NCI-H1092 treated with DMSO at 0.1 percent for 48 hours (cell line): ENCODE data around the gene CCDC7.
"Not testable (repeated sequence)": the region's sequence is repeated elsewhere in the genome, so short reads cannot be mapped to it uniquely, and the experiment has no call there.

ENCODE experiments used
- DNase-seq: peaks from one replicate; lab custom pipeline; 2025; lab: John Stamatoyannopoulos, UW

Gene CCDC7

GRCh38 chr10:32888161-32888927, 442.4 kb downstream of the CCDC7 start:
- no peak for DNase-seq

- DNase-seq = no peak
These were observed 443.8 kb downstream of the CCDC7 start for GRCh38 chr10:32889631-32890212.

GRCh38 chr10:32890444-32890843, 444.5 kb downstream of the CCDC7 start:
- DNase-seq = no peak

DNA sequence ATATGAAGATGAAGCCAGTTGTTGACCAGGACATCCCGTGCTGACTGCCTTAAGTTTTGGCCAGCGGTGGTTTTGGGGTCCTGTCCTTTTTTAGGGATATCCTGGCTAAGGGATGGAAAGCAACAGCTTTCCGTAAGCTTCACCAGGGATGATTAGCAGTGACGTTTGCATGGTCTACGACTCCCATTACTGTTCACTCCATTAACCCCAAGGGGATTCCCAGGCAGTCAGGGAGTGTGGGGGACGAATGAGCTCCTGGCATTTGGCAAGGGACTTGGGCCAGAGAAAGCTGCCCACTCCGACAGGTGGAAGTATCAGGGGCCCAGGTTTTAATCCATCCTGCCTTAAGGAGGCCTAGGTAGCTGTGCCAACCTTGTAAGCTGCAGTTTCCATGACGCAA, 445.3 kb downstream of the CCDC7 start:
- DNase-seq = no peak

- DNase-seq = no peak
These were observed 447.5 kb downstream of the CCDC7 start for GRCh38 chr10:32893434-32893833.

DNA sequence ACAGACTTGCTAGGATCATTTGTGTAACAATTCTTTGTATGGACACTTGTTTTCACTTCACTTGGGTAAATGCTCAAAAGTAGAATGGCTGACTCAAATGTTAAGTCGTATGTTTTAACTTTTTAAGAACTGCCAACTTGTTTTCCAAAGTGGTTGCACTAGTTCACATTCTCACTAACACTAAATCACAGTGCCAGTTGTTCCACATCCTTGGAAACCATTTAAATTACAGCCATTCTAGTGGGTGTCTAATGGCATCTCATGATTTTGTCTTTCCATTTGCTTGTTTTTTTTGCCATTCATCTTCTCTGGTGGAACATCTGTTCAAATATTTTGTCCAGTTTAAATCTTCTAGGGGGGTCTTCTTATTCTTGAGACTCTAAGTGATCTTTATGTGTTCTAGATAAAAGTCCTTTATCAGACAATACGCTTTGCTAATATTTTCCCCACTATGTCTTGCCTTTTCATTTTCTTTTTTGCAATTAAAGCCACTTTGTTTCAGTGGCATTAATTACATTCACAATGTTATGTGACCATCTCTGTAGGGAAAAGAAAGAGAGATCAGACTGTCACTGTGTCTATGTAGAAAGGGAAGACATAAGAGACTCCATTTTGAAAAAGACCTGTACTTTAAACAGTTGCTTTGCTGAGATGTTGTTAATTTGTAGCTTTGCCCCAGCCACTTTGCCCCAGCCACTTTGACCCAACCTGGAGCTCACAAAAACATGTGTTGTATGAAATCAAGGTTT, 448.1 kb downstream of the CCDC7 start:
- no peak for DNase-seq

DNA sequence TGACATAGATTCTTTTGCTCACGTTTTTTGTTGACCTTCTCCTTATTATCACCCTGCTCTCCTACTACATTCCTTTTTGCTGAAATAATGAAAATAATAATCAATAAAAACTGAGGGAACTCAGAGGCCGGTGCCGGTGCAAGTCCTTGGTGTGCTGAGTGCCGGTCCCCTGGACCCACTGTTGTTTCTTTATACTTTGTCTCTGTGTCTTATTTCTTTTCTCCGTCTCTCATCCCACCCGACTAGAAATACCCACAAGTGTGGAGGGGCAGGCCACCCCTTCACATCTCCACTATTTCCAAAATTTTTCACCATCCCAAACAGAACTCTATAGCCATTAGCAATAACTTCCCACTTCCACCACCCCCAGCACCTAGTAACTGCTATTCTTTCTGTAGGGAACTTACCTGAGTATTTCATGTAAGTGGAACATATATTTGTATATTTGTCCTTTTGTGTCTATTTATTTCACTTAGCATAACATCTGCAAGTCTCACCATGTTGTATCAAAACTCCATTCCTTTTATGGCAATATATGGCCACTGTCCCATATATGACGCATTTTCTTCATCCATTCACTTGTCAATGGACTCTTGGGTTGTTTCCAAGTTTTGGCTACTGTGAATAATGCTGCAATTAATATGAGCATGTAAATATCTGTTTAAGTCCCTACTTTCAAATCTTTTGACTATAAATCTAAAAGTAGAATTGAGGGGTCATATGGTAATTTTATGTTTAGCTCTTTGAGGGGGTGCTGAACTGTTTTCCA, 449.4 kb downstream of the CCDC7 start:
- DNase-seq = not testable (repeated sequence)

GRCh38 chr10:32901815-32902214, 455.9 kb downstream of the CCDC7 start:
- DNase-seq = no peak

GRCh38 chr10:32905466-32905865, 459.5 kb downstream of the CCDC7 start:
- no peak for DNase-seq

- no peak for DNase-seq
These were observed 460.7 kb downstream of the CCDC7 start for GRCh38 chr10:32906595-32906994.

DNA sequence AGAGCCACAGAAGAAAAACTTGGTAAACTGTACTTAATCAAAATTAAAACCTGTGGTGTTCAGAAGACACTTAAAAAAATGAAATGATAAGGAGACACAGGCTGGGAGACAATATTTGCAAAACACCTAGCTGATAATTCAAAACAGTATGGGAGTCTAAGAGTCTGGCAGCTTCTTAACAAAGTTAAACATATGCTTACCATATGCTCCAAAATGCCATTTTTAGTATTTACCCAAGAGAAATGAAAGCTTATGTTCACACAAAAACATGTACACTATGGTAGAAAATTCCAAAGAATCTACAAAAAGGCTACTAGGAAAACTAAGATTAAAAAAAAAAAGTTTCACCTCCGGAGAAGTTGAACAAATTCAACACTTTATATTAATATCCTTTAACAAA, 463.5 kb downstream of the CCDC7 start:
- DNase-seq = no peak

DNA sequence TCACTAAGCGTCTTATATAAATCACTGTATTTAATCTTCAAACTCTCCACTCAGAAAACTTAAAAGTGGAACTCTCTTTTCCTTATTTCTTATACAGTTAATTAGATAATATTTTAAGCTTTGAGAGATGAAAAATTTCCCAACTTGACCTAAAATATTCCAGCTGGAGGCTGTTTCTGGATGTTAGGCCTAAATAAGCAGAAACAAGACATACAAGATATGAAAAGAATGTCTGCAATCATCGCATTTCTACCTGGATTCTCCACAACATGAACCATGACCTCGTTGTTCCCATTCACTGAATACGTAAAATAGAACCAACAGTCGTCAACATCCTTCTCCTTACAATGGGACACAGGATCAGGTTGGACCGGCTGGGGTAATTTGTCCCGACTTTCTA, 464.0 kb downstream of the CCDC7 start:
- not testable (repeated sequence) for DNase-seq

DNA sequence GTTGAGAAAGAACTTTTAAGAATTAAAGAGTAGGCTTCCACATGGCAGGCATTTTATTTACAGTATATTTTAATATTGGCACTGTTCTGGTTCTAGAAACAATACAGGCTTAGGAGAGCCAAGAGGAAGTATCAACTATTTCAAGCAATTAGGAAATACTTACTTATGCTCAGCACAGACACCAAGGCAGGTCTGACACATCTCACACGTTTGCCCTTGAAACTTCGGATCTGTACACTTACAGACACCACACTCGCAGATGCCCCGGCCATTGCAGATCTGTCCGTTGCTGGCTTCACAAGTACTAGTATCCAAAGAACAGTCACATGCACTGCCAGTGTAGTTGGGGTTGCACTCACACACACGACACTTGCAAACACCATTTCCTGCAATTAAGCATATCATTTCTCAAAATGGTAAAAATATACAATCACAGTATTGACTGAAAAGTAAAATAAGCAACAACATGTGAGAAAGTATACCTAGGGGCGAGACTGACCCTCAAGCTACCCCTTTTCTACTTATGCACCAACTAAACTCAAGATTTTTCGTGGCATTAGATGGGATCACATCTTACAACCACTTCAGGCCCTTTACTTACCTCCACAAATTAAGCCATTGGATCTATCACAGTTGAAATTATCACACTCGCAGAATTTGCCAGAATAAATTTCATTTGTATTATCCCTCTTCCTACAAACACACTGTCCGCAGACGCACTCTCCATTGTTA, 465.5 kb downstream of the CCDC7 start:
- DNase-seq = no peak

GRCh38 chr10:32917817-32918216, 471.9 kb downstream of the CCDC7 start:
- not testable (repeated sequence) for DNase-seq

- DNase-seq = no peak
These were observed 476.2 kb downstream of the CCDC7 start for GRCh38 chr10:32922170-32922569.

DNA sequence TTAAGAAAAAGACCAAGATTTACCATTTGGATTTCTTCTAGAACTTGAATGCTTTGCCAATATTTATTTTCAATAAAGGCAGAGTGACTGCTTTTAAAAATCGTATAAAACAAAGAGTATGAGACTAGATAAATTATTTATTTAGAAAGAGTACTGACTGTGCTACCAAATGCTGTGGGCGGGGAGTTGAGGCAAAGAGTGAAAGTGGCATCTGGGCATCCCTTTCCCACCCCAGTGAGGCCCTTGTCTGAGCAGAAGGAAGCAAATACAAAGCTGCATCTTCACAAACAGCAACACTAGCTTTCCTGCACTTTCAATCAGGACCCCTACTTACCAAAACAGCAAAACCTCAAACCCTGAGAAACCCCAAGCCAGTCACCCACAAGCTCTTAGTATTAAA, 477.2 kb downstream of the CCDC7 start:
- no peak for DNase-seq

GRCh38 chr10:32923849-32924248, 477.9 kb downstream of the CCDC7 start:
- no peak for DNase-seq
